ENCODE data around the gene SPON1.
"Not testable (repeated sequence)": the region's sequence is repeated elsewhere in the genome, so short reads cannot be mapped to it uniquely, and the experiment has no call there.

- not testable (repeated sequence) for TF ChIP-seq POLR2A, CTCF (IDR thresholded peaks at IDR 0.05)
These were observed 290.0 kb downstream of the SPON1 start for GRCh38 chr11:14252501-14252900.

All from transverse colon (tissue), 3 donors.